Vagina (tissue), 2 donors: ENCODE data around the gene ZW10.

ENCODE experiments used
- POLR2A ChIP-seq, 2 donors: fragments of 450-650 bp; IDR thresholded peaks; one replicate each; pipeline ENCODE4 v1.6.1; 2017; ENCODE audit warnings: antibody characterized with exemption in 2 of 2, mild to moderate bottlenecking in 2 of 2, moderate library complexity in 2 of 2
- POLR2AphosphoS5 ChIP-seq, 2 donors: sonication (generic); formaldehyde crosslinking; IDR thresholded peaks; one replicate each; pipeline ENCODE4 v1.9.0; 2017; ENCODE audit warnings: antibody characterized with exemption in 2 of 2, mild to moderate bottlenecking in 2 of 2, low read depth in 1 of 2; ENCODE audit not compliant: insufficient read depth in 1 of 2
- TF ChIP-seq, protein P1 (sequence below), 3 experiments: fragments of 450-650 bp in 2 of 3; fragments of 200-600 bp in 1 of 3; sonication (generic) in 1 of 3; IDR thresholded peaks; one replicate each; pipeline ENCODE4 v1.5.1; 2017 to 2019; ENCODE audit warnings: antibody characterized with exemption in 3 of 3, mild to moderate bottlenecking in 2 of 3, moderate library complexity in 2 of 3

DNA sequence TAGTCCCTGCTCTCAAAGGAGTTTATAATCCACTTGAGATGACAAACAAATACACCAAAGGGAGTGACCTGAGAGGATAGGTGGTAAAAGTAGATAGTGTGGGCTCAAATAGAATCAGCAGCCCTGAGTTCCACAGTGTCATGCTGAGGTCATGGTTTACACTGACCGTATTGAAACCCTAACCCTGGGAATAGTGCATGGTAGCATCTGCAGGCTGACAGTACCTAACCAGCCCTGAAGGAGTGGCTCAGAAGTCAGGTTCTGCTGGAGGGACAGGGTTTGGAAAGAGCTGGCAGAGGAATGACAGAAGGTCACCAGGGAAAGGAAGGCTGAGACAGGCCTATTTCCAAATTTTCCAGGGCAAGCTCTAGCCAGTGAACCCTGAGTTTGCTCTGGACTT is 58.2 kb downstream of the ZW10 start:
- TF ChIP-seq POLR2A (IDR thresholded peaks at IDR 0.05), result no peak
- TF ChIP-seq, protein P1, sequence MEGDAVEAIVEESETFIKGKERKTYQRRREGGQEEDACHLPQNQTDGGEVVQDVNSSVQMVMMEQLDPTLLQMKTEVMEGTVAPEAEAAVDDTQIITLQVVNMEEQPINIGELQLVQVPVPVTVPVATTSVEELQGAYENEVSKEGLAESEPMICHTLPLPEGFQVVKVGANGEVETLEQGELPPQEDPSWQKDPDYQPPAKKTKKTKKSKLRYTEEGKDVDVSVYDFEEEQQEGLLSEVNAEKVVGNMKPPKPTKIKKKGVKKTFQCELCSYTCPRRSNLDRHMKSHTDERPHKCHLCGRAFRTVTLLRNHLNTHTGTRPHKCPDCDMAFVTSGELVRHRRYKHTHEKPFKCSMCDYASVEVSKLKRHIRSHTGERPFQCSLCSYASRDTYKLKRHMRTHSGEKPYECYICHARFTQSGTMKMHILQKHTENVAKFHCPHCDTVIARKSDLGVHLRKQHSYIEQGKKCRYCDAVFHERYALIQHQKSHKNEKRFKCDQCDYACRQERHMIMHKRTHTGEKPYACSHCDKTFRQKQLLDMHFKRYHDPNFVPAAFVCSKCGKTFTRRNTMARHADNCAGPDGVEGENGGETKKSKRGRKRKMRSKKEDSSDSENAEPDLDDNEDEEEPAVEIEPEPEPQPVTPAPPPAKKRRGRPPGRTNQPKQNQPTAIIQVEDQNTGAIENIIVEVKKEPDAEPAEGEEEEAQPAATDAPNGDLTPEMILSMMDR (IDR thresholded peaks at IDR 0.05), result no peak
- no peak for TF ChIP-seq POLR2AphosphoS5 (IDR thresholded peaks at IDR 0.05; ENCODE audit: insufficient read depth in 1 of 2, low read depth in 1 of 2)
